HFF-Myc (cell line): Measurements from ENCODE around the gene LAMB3.
"Not testable (repeated sequence)": the region's sequence is repeated elsewhere in the genome, so short reads cannot be mapped to it uniquely, and the experiment has no call there.

Experiments used
- DNase-seq: peaks from one replicate; pipeline ENCODE4 v3.0.0-alpha.2; 2011; ENCODE audit warnings: low read depth; ENCODE audit errors: extremely low read depth
- H3K4me3 ChIP-seq: replicated peaks from 2 replicates; pipeline ENCODE4 v1.5.1; 2011; ENCODE audit warnings: low read depth, mild to moderate bottlenecking, control low read depth, low read length
- CTCF ChIP-seq: IDR thresholded peaks from 2 replicates; pipeline ENCODE4 v1.5.1; 2012; ENCODE audit warnings: mild to moderate bottlenecking, low read depth, low read length, control low read depth; ENCODE audit errors: missing control alignments

LAMB3 gene

GRCh38 chr1:209652121-209652735 lies at the start of gene LAMB3:
Gene LAMB3 (minus strand): TSS chr1:209652425. CDS start chr1:209650944, 1,481 bp downstream.
- DNase-seq, result no peak
- no peak for TF ChIP-seq CTCF
- H3K4me3 ChIP-seq, result no peak within 1 kb of the TSS

GRCh38 chr1:209700686-209701085 lies 48.5 kb upstream of the LAMB3 start:
- not testable (repeated sequence) for H3K4me3 ChIP-seq, DNase-seq

GRCh38 chr1:209697126-209697525 lies 44.9 kb upstream of the LAMB3 start:
- no peak overlapping the region for H3K4me3 ChIP-seq
- DNase-seq, result no peak
- TF ChIP-seq CTCF, result no peak

GRCh38 chr1:209696673-209697072 lies 44.4 kb upstream of the LAMB3 start:
- TF ChIP-seq CTCF, result no peak
- no peak for DNase-seq
- no peak overlapping the region for H3K4me3 ChIP-seq

- TF ChIP-seq CTCF, result peak; percentile 78
- DNase-seq, result peak; percentile 59
These were observed 40.7 kb upstream of the LAMB3 start for GRCh38 chr1:209692745-209693504.

GRCh38 chr1:209692296-209692695 lies 40.1 kb upstream of the LAMB3 start:
- DNase-seq, result no peak
- TF ChIP-seq CTCF, result no peak

More at GRCh38 chr1:209692745-209693504, 40.7 kb upstream of the LAMB3 start:
- no peak overlapping the region for H3K4me3 ChIP-seq

GRCh38 chr1:209691237-209691636 lies 39.0 kb upstream of the LAMB3 start:
- TF ChIP-seq CTCF, result no peak
- DNase-seq, result no peak

More at GRCh38 chr1:209692296-209692695, 40.1 kb upstream of the LAMB3 start:
- H3K4me3 ChIP-seq, result no peak overlapping the region

More at GRCh38 chr1:209691237-209691636, 39.0 kb upstream of the LAMB3 start:
- no peak overlapping the region for H3K4me3 ChIP-seq
